Natural killer cell treated with Interleukin-12 subunit alpha and Interleukin-12 subunit beta and Interleukin-15 and Interleukin-18, amount 100 ng/mL, for 72 hours (primary cell): ENCODE data around the gene C6. TPM values are rescaled to one million over a fixed set of nuclear protein-coding genes. Genes with fewer than 3 reads are reported as not detected.
"Not testable (repeated sequence)": the region's sequence is repeated elsewhere in the genome, so short reads cannot be mapped to it uniquely, and the experiment has no call there.

Source experiments
- ATAC-seq, 2 donors: fragments of 150-1000 bp; cut with Tn5 transposase in 1 of 2; sonication (Bioruptor Pico), chemical (Tn5 transposase) in 1 of 2; 2 replicates each; pipeline ENCODE4 v1.10.0; 2021
- DNase-seq: peaks from one replicate; pipeline ENCODE4 v3.0.0; 2022; ENCODE audit warnings: low spot score
- H3K27ac Mint-ChIP-seq, 2 donors: 1 replicate in 1 of 2; 2 replicates in 1 of 2; pipeline ENCODE4 v1.8.0; 2022; ENCODE audit warnings: mixed read lengths in 2 of 2, mild to moderate bottlenecking in 1 of 2, moderate library complexity in 1 of 2
- H3K27me3 Mint-ChIP-seq, 2 donors: 1 replicate in 1 of 2; 2 replicates in 1 of 2; pipeline ENCODE4 v1.8.0; 2022; ENCODE audit warnings: mixed read lengths in 2 of 2
- H3K36me3 Mint-ChIP-seq: one replicate; pipeline ENCODE4 v1.8.0; 2022; ENCODE audit warnings: mixed read lengths
- H3K4me1 Mint-ChIP-seq, 2 donors: 1 replicate in 1 of 2; 2 replicates in 1 of 2; pipeline ENCODE4 v1.8.0; 2022; ENCODE audit warnings: low read depth in 2 of 2, mixed read lengths in 2 of 2, mild to moderate bottlenecking in 1 of 2
- H3K4me3 Mint-ChIP-seq: one replicate; pipeline ENCODE4 v1.8.0; 2022; ENCODE audit warnings: mixed read lengths
- H3K9me3 Mint-ChIP-seq: 2 replicates; pipeline ENCODE4 v1.8.0; 2022; ENCODE audit warnings: mixed read lengths
- total RNA-seq, 2 donors: library from RNA; stranded (reverse); gene quantifications; one replicate each; pipeline ENCODE4 v1.2.3, GENCODE V29; 2022

The C6 gene
- total RNA-seq, 2 donors from 2014 or later, result not detected

DNA sequence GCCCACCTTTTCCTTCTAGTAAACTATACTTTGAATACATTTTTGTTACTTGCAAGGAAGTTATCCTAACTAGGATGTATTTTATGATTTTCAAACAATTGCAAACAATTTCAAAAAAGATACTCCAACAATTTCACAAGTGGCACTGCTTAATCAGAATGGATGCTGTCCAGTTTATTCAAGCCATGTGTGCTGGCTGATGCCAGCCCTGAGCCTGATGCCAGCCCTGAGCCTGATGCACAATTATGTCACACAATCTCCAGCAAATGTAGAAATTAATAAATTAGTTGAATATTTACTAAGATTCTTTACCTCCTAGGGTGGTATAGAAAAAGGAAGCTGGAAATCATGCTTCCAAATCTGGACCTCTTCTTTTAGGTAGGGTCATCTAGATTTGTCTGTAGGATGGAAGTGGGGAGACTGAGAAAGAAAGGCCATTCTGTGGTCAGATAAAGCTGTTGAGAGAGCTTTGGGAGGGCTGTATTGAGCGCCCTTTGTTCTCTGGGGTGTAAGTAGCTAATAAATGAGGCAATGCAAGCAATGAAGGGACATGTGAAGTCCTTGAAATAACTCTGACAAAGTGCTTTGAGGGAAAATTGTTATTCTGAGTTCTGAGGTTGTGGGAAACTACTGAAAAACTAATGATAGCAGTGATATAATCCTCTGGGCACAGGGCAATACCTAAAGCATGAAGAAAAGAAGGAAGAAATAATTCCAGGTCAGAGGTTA, 5.8 kb upstream of the C6 start:
- H3K9me3 Mint-ChIP-seq, result peaks cover 2% of the 10 kb centered on the region
- H3K4me3 Mint-ChIP-seq, result no peak overlapping the region
- DNase-seq (no peak), ATAC-seq (no peak)
- H3K4me1 Mint-ChIP-seq, result no peaks in the 10 kb centered on the region
- H3K36me3 Mint-ChIP-seq, result no peaks in the 10 kb centered on the region
- no peaks in the 10 kb centered on the region for H3K27me3 Mint-ChIP-seq
- no peak overlapping the region for H3K27ac Mint-ChIP-seq

DNA sequence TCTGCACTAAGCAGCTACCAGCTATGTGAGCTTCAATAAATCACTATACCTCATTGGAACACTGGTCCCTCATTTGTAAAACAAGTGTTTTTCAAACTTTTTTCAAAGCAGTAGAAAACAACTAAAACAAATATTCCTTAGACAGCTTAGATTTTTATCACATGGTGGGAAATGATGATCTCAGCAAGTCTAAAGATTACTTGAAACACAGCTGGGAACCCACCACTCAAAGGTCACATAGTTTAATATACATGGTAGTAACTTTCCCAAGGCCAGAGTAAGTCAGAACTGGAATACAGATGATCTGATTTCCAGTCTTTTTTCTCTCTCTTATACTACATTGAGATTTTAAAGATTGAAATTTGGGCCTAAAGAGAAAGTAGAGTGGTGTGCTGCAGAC, 850 bp upstream of the C6 start:
- Mint-ChIP-seq H3K4me1 (no peaks in the 10 kb centered on the region), H3K4me3 (no peak overlapping the region), H3K27ac (no peak overlapping the region), H3K36me3 (no peaks in the 10 kb centered on the region), H3K9me3 (peaks cover 2% of the 10 kb centered on the region), H3K27me3 (no peaks in the 10 kb centered on the region)
- DNase-seq, result no peak
- no peak for ATAC-seq

DNA sequence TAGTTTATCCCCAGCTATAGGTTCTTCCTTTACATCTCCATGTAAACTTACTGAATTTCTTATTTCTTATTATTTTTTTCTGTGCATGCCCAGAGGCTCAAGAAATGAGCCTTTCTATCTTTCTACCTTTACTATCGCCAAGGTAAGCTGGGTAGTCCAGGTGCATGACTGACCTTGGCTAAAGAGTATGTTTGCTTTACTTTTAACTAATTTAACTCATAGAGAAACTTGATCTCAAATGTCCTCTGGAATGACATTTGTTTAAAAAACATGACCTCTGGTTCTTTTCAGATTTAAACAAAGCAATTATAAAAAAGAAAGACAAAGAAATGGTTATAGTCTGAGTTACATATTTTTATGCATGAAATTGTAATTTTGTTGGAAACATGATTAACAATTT, 397 bp downstream of the C6 start:
- Mint-ChIP-seq H3K4me1 (no peaks in the 10 kb centered on the region), H3K27ac (no peak overlapping the region), H3K4me3 (no peak overlapping the region), H3K27me3 (no peaks in the 10 kb centered on the region), H3K36me3 (peaks cover 3% of the 10 kb centered on the region), H3K9me3 (peaks cover 2% of the 10 kb centered on the region)
- no peak for ATAC-seq
- no peak for DNase-seq

DNA sequence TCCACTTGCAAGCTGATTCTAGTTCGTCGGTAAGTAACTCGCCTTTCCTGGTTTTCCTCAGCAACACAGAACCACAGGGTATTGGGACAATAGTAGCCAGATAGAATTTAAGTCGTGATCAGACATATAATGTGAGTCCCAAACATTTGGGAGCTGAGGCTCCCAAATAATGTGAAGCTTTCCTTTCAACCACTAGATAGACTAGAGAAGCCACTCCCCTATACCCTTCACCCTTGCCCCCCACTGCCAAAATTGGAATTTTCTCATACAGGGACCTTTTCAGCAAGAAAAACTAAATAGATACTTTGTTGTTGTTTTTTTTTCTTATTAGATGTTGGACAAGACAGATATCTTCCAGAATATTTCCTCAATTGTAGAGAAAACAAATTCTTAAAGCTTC, 1.9 kb downstream of the C6 start:
- no peak overlapping the region for H3K27ac Mint-ChIP-seq
- ATAC-seq (no peak), DNase-seq (no peak)
- peaks cover 6% of the 10 kb centered on the region for H3K36me3 Mint-ChIP-seq
- H3K4me3 Mint-ChIP-seq, result no peak overlapping the region
- no peaks in the 10 kb centered on the region for H3K4me1 Mint-ChIP-seq
- H3K9me3 Mint-ChIP-seq, result peaks cover 9% of the 10 kb centered on the region
- no peaks in the 10 kb centered on the region for H3K27me3 Mint-ChIP-seq

DNA sequence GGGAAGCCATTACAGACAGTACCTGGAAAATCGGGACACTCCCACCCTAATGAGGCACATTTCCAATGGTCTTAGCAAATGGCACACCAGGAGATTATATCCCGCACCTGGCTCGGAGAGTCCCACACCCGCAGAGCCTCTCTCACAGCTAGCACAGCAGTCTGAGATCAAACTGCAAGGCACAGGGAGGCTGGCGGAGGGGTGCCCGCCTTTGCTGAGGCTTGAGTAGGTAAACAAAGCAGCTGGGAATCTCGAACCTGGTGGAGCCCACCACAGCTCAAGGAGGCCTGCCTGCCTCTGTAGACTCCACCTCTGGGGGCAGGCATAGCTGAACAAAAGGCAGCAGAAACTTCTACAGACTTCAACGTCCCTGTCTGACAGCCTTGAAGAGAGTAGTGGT, 7.9 kb downstream of the C6 start:
- not testable (repeated sequence) for H3K27ac Mint-ChIP-seq, H3K4me1 Mint-ChIP-seq, ATAC-seq, DNase-seq, H3K9me3 Mint-ChIP-seq, H3K4me3 Mint-ChIP-seq, H3K36me3 Mint-ChIP-seq, H3K27me3 Mint-ChIP-seq

DNA sequence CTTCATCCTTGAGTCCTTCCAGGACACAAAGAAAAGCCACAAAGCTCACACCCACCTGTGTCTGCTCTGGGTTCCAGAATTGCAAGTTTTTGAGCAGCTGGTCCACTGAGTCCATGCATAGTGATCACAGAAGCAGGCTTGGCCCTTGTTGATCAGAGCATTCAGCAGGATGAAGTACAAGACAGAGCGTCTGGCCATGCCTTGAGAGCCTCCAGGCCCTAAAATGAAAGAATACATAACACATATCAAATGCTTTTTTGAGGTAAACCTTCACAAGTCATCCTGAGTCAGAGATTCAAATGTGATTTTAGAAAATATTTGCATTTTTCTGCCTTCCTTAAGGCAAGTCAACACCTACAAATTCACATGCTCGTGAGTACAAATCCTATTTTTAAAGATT, 10.3 kb downstream of the C6 start:
- H3K36me3 Mint-ChIP-seq, result peaks cover 3% of the 10 kb centered on the region
- DNase-seq, result no peak
- no peaks in the 10 kb centered on the region for H3K4me1 Mint-ChIP-seq
- H3K27me3 Mint-ChIP-seq, result no peaks in the 10 kb centered on the region
- H3K4me3 Mint-ChIP-seq, result no peak overlapping the region
- ATAC-seq, result no peak
- peaks cover 8% of the 10 kb centered on the region for H3K9me3 Mint-ChIP-seq
- H3K27ac Mint-ChIP-seq, result no peak overlapping the region

DNA sequence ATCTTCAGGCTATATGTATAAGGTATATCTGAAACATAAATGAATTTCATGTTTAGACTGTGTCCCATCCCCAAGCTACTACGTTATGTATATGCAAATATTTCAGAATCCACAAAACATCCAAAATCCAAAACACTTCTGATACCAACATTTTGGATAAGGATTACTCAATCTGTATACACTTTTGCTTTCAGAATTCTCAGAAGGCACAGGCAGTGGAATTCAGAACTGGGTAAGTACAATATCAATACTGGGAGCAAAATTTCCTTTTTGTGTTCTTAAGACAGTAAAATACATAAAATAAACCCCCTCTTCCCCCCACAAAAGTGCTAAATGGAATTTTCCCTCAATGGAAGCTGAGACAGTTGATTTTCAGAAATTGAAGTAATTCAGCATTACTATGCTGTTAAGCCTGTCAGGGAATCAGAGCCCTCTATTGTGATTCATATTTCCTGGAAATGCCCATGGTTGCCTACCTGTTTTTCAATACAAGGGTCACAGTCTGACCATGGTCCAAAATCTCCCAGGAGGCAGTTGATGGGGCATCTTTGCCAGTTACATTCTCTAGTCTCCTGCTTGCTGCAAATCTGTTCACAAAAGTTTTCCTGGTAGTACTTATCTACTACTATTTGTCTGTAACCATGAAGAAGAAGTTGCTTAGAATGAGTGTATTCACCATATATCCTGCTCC, 12.1 kb downstream of the C6 start:
- no peaks in the 10 kb centered on the region for H3K4me1 Mint-ChIP-seq
- H3K27ac Mint-ChIP-seq, result no peak overlapping the region
- H3K27me3 Mint-ChIP-seq, result no peaks in the 10 kb centered on the region
- H3K4me3 Mint-ChIP-seq, result no peak overlapping the region
- H3K9me3 Mint-ChIP-seq, result peaks cover 1% of the 10 kb centered on the region
- H3K36me3 Mint-ChIP-seq, result no peaks in the 10 kb centered on the region
- DNase-seq (no peak), ATAC-seq (no peak)

DNA sequence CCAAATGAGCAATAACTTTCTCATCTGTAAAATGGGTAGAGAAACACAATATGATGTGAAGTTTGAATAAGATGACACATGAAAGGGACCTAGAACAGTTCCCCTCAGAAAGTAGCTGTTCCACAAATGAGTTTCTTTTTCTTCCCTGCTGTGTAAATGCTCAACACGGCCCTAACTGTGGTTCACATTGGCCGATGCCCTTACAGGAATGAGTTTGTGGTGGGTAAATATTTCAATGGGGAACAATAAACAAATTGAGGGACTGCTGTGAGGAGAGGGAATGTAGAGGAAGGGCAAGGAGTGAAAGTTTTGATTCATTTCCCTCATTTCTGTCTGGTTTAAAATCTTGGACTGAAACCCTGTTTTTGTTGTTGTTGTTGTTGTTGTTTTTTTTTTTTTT, 12.8 kb downstream of the C6 start:
- ATAC-seq (no peak), DNase-seq (no peak)
- Mint-ChIP-seq H3K9me3 (peaks cover 3% of the 10 kb centered on the region), H3K4me3 (no peak overlapping the region), H3K27ac (no peak overlapping the region), H3K4me1 (no peaks in the 10 kb centered on the region), H3K36me3 (no peaks in the 10 kb centered on the region), H3K27me3 (no peaks in the 10 kb centered on the region)

DNA sequence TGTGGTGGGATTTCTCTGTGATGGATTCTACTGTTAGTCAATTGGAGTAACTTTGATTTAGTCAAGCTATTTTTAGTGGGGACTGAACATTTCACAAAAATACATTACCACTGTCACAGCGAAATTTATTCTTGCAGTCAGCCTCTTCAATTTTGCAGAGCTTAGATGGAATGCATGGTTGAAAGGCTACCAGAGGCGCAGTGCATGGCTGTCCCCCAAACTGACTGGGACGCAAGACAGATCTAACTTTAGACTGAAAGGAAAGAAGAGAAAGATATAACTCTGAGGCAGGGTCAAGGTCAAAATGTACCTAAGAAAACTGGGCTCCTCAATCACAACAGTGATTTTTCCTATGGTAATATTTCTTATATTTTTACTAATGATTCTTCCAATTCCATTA, 13.7 kb downstream of the C6 start:
- DNase-seq (no peak), ATAC-seq (no peak)
- no peaks in the 10 kb centered on the region for H3K36me3 Mint-ChIP-seq
- peaks cover 7% of the 10 kb centered on the region for H3K9me3 Mint-ChIP-seq
- no peaks in the 10 kb centered on the region for H3K4me1 Mint-ChIP-seq
- H3K27me3 Mint-ChIP-seq, result no peaks in the 10 kb centered on the region
- no peak overlapping the region for H3K4me3 Mint-ChIP-seq
- no peak overlapping the region for H3K27ac Mint-ChIP-seq

DNA sequence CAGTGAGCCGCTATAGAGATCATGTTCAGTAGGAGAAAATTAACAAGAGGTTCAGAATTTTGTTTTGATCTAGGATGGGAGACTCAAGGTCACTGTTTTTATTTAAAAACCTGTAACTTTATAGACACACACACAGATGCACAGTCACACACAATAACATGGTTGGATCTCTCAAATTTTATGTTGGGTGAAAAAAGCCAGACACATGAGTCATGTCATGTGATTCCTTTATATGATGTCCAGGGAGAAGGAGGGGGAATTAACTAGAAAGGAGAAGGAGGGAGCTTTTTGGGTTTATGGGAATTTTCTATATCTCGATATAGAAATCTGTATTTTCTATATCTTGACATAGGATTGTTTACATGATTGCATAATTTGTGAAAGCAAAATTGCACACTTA, 17.1 kb downstream of the C6 start:
- Mint-ChIP-seq H3K9me3 (peaks cover 7% of the 10 kb centered on the region), H3K4me1 (no peaks in the 10 kb centered on the region), H3K4me3 (no peak overlapping the region), H3K27me3 (no peaks in the 10 kb centered on the region), H3K36me3 (no peaks in the 10 kb centered on the region), H3K27ac (no peak overlapping the region)
- DNase-seq (no peak), ATAC-seq (no peak)

DNA sequence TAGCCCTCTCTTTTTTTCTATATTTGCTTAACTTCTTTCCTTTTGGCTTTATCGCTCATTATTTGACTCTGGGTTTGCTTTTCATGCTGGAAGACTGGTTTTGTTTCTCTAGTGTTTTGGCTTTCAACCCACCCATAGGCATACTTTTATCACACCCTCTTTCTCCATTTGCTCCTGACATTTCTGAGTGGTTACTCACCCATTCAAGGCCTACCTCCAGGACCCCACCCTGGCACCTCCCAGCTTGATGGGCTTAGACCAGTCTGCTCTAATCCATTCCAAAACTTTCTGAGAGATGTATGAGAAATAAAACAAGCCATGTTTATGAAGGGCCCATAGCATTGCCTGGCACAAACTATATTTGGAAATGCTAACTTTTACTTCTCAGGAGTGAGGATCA, 18.1 kb downstream of the C6 start:
- no peaks in the 10 kb centered on the region for H3K4me1 Mint-ChIP-seq

DNA sequence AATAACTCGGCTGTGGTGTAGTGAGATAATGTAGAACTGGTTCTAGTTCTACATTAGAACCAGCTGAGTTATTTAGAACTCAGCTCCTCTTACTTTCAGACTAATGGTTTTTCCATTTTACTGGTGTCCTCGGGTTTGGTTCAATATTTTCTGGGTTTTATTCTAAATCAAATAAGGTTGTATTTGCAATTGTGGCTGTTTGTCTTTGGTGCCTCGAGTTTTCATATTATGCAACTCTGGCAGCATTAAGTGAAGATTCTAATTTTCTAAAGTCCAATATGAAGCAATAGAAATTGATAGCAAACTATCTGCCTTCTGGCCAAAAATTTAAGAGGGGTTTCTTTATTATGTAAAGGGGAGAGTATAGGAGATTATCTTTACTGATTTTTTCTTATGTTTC, 19.0 kb downstream of the C6 start:
- no peak for DNase-seq
- Mint-ChIP-seq H3K27ac (no peak overlapping the region), H3K36me3 (no peaks in the 10 kb centered on the region), H3K4me1 (no peaks in the 10 kb centered on the region), H3K27me3 (no peaks in the 10 kb centered on the region), H3K9me3 (peaks cover 11% of the 10 kb centered on the region), H3K4me3 (no peak overlapping the region)
- ATAC-seq, result no peak

More for the DNA sequence above, 18.1 kb downstream of the C6 start:
- Mint-ChIP-seq H3K27ac (no peak overlapping the region), H3K27me3 (no peaks in the 10 kb centered on the region), H3K4me3 (no peak overlapping the region), H3K36me3 (no peaks in the 10 kb centered on the region), H3K9me3 (peaks cover 7% of the 10 kb centered on the region)
- no peak for DNase-seq
- no peak for ATAC-seq

DNA sequence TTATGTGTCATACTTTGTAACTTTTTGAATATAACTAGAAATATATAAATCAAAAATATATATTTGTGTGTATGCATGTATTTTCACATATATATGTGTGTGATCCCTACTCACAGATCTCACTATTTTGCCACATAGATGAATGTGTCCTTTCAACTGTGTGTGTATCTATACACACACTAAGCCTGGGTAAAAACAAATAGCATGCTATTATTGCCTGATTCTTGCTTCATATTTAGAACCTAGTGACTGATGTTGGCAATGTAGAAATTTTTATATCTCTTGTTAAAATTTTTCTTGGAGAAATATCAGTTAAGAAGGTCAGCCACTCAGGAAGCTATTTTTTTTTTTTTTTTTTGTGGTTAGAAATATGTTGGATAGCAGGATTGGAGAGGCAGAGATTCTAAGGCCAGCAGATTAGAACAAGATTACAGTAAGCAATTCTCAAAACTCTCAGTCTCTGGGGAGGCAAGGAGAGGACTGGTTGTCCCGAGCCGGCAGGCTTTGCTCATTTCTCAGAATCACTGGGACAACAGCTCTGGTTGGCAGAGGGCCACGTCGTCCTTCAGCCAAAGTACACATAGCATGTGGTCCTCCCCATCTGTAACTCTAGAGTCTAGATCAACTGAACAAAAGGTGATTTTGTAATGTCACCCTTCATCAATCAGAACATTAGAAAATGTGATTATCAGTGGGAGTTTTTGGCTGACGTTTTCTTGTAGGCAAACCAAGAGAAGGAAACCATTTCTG, 19.7 kb downstream of the C6 start:
- Mint-ChIP-seq H3K4me3 (no peak overlapping the region), H3K27ac (no peak overlapping the region), H3K9me3 (peaks cover 11% of the 10 kb centered on the region), H3K27me3 (no peaks in the 10 kb centered on the region), H3K36me3 (no peaks in the 10 kb centered on the region), H3K4me1 (no peaks in the 10 kb centered on the region)
- DNase-seq (no peak), ATAC-seq (no peak)

DNA sequence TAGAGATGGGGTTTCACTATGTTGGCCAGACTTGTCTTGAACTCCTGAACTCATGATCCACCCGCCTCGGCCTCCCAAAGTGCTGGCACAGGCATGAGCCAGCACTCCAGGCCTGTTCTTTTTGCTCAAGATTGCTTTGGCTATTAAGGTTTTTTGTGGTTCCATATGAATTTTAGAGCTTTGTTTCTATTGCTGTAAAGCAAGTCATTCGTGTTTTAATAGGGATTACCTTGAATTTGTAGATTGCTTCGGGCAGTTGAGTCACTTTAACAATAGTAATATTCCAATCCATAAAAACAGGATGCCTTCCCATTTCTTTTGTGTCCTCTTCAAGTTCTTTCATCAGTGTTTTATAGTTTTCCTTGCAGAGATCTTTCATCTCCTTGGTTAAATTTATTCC, 22.1 kb downstream of the C6 start:
- H3K4me3 Mint-ChIP-seq, result no peak overlapping the region
- no peaks in the 10 kb centered on the region for H3K27me3 Mint-ChIP-seq
- no peaks in the 10 kb centered on the region for H3K4me1 Mint-ChIP-seq
- H3K9me3 Mint-ChIP-seq, result peaks cover 11% of the 10 kb centered on the region
- ATAC-seq, result no peak
- no peak overlapping the region for H3K27ac Mint-ChIP-seq
- H3K36me3 Mint-ChIP-seq, result no peaks in the 10 kb centered on the region
- no peak for DNase-seq
